HuH-7.5 (cell line): ENCODE measurements around the gene LTN1.

Experiments used
- DNase-seq: peaks from one replicate; pipeline ENCODE4 v3.0.0; 2011; ENCODE audit warnings: low spot score

Gene LTN1

DNA sequence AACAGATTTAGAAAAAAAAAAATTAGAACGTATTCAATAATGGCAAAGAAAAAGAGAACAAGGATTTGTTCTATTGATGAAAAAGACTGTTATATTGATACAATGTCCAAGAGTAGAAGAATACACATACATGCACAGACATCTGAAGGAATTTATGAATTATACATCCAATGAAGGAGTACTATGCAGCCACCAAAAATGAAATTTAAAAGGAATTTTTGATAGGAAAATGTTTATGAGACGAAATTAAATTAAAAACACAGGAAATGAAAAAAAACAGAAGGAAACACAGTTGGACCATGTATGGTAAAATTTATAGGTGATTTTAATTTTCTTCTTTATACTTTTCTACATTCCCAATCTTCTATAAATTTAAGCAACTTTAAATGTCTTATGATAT lies 110.3 kb downstream of the LTN1 start:
- no peak for DNase-seq
